ENCODE data around the gene ATP5F1E.

- no peak for TF ChIP-seq CTCF (tag by site-specific recombination; IDR thresholded peaks at IDR 0.05)
- TF ChIP-seq ZNF184 (tag by site-specific recombination; IDR thresholded peaks at IDR 0.05) = no peak
- no peak for TF ChIP-seq ATF2 (tag by site-specific recombination; IDR thresholded peaks at IDR 0.05; ENCODE audit: low read depth)
Observed at GRCh38 chr20:59005523-59006166, 26.5 kb downstream of the ATP5F1E start.

Data from HEK293 (cell line).